Measurements from ENCODE around the gene PRKCE. TPM values are rescaled to one million over a fixed set of nuclear protein-coding genes. Genes with fewer than 3 reads are reported as not detected.

Gene PRKCE
- total RNA-seq, 1 experiment from 2014 or later: 14.8 TPM

DNA sequence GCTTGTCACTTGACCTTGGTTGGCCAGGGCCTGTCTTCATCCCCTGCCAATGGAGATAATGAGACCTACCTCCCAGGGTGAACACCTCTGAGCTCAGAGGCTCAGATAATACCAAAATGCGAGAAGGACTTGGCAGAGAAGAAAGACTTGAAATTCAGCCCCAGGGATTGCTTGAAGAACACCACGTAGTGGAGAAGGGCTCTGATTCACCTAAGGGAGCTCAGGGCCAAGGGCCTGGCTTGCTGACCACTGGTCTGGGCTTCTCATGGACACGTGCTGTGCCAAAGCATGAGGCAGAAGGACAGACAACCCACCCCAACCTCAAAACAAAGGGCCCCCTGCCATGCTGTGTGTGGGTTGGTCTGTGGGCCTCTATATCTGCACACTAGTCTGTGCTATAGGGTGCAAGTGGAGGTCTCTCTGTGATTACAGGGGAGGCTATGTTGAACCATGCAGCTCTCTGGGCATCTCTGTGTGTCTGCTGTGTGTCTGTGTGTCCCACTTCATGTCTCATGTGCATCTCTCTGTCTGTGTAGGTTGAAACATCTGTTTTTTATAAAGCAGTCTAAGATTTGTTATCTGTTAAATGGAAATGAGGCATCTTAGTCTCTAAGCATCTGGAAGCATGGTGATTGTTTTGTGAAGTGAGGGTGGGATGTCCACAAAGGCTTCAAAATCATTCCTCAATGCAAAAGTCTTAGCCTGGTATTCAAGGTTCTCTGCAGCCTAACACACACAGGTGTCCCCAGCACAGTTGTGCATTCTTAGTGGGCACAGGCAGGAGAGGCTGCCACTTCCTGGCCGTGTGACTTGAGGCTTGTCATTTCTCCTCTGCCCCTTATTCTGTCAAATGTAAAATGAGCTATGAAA is 584.8 kb downstream of the PRKCE start:
- no peaks in the 10 kb centered on the region for H3K9me2 ChIP-seq (ENCODE audit: insufficient read depth)
- no peak overlapping the region for H3K4me3 ChIP-seq (replicated peaks in 1 of 2; ENCODE audit: low read depth in 1 of 2, low read length in 2 of 2)
- DNase-seq (ENCODE audit: low read depth, low spot score) (no peak), ATAC-seq (no peak)
- no peaks in the 10 kb centered on the region for H3K9me3 ChIP-seq (ENCODE audit: control insufficient read depth in 1 of 2, insufficient read depth in 1 of 2, low read depth in 1 of 2, low read length in 2 of 2)
- no peak overlapping the region for H3K27ac ChIP-seq (ENCODE audit: low read depth, low read length)
- H3K9ac ChIP-seq (ENCODE audit: low read length): no peak overlapping the region
- peaks cover 0 to 1% of the 10 kb centered on the region in 2 experiments; a peak in 1 of 4 replicates for H3K4me1 ChIP-seq (ENCODE audit: control insufficient read depth in 1 of 2, insufficient read depth in 2 of 2, low read length in 2 of 2)
- no peak overlapping the region for H2AFZ ChIP-seq (ENCODE audit: low read depth, low read length, poor library complexity, severe bottlenecking)
- intact Hi-C loops (cut with micrococcal nuclease): no loop called here
- H3K79me2 ChIP-seq (ENCODE audit: insufficient read depth, low read length): no peaks in the 10 kb centered on the region
- POLR2A ChIA-PET: no interaction called here
- no TSS peak for BruUV-seq (replicated peaks)
- no peak overlapping the region for H3K4me2 ChIP-seq (ENCODE audit: low read length)
- no peaks in the 10 kb centered on the region for H3K27me3 ChIP-seq (ENCODE audit: insufficient read depth, low read length)
- H4K20me1 ChIP-seq (ENCODE audit: insufficient read depth): no peaks in the 10 kb centered on the region
- RAD21 ChIA-PET (ENCODE audit: low non-redundant PET in 1 of 2, low total read pairs in 2 of 2, uncharacterized antibody in 2 of 2, unreplicated experiment in 2 of 2): no interaction called here
- TF ChIP-seq CEBPB (IDR thresholded peaks at IDR 0.05; ENCODE audit: low read depth): no peak
- no peak for TF ChIP-seq EZH2phosphoT487 (IDR thresholded peaks at IDR 0.05; ENCODE audit: borderline replicate concordance)
- TF ChIP-seq ZFX (IDR thresholded peaks at IDR 0.05): no peak
- no peak for TF ChIP-seq JUND (IDR thresholded peaks at IDR 0.05)
- no peak for TF ChIP-seq POLR2A (IDR thresholded peaks at IDR 0.05; ENCODE audit: borderline replicate concordance, extremely low read depth, insufficient read depth, insufficient read length)
- no peak for TF ChIP-seq POLR2AphosphoS5 (IDR thresholded peaks at IDR 0.05; ENCODE audit: low read depth, low read length)
- no peak for TF ChIP-seq ZNF274 (IDR thresholded peaks at IDR 0.05; ENCODE audit: low read depth, low read length)
- no peak for TF ChIP-seq EZH2 (IDR thresholded peaks at IDR 0.05)
- TF ChIP-seq FOSL1 (IDR thresholded peaks at IDR 0.05; ENCODE audit: low read depth): no peak
- TF ChIP-seq, protein P1, sequence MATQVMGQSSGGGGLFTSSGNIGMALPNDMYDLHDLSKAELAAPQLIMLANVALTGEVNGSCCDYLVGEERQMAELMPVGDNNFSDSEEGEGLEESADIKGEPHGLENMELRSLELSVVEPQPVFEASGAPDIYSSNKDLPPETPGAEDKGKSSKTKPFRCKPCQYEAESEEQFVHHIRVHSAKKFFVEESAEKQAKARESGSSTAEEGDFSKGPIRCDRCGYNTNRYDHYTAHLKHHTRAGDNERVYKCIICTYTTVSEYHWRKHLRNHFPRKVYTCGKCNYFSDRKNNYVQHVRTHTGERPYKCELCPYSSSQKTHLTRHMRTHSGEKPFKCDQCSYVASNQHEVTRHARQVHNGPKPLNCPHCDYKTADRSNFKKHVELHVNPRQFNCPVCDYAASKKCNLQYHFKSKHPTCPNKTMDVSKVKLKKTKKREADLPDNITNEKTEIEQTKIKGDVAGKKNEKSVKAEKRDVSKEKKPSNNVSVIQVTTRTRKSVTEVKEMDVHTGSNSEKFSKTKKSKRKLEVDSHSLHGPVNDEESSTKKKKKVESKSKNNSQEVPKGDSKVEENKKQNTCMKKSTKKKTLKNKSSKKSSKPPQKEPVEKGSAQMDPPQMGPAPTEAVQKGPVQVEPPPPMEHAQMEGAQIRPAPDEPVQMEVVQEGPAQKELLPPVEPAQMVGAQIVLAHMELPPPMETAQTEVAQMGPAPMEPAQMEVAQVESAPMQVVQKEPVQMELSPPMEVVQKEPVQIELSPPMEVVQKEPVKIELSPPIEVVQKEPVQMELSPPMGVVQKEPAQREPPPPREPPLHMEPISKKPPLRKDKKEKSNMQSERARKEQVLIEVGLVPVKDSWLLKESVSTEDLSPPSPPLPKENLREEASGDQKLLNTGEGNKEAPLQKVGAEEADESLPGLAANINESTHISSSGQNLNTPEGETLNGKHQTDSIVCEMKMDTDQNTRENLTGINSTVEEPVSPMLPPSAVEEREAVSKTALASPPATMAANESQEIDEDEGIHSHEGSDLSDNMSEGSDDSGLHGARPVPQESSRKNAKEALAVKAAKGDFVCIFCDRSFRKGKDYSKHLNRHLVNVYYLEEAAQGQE (IDR thresholded peaks at IDR 0.05; ENCODE audit: low read depth): no peak
- no peak for TF ChIP-seq ELF1 (IDR thresholded peaks at IDR 0.05; ENCODE audit: borderline replicate concordance, low read depth)
- no peak for TF ChIP-seq TCF7L2 (IDR thresholded peaks at IDR 0.05; ENCODE audit: borderline replicate concordance, extremely low read depth, insufficient read depth, insufficient read length)
- TF ChIP-seq, protein P2, sequence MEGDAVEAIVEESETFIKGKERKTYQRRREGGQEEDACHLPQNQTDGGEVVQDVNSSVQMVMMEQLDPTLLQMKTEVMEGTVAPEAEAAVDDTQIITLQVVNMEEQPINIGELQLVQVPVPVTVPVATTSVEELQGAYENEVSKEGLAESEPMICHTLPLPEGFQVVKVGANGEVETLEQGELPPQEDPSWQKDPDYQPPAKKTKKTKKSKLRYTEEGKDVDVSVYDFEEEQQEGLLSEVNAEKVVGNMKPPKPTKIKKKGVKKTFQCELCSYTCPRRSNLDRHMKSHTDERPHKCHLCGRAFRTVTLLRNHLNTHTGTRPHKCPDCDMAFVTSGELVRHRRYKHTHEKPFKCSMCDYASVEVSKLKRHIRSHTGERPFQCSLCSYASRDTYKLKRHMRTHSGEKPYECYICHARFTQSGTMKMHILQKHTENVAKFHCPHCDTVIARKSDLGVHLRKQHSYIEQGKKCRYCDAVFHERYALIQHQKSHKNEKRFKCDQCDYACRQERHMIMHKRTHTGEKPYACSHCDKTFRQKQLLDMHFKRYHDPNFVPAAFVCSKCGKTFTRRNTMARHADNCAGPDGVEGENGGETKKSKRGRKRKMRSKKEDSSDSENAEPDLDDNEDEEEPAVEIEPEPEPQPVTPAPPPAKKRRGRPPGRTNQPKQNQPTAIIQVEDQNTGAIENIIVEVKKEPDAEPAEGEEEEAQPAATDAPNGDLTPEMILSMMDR (IDR thresholded peaks at IDR 0.05 in 2 of 3, conservative IDR thresholded peaks at IDR 0.05 in 1 of 3; ENCODE audit: borderline replicate concordance in 1 of 3, insufficient read depth in 1 of 3, low read depth in 2 of 3, low read length in 2 of 3): no peak
- TF ChIP-seq CBX3 (IDR thresholded peaks at IDR 0.05; ENCODE audit: low read depth): no peak
- TF ChIP-seq, protein P3, sequence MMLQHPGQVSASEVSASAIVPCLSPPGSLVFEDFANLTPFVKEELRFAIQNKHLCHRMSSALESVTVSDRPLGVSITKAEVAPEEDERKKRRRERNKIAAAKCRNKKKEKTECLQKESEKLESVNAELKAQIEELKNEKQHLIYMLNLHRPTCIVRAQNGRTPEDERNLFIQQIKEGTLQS (IDR thresholded peaks at IDR 0.05): no peak
- no peak for TF ChIP-seq EGR1 (IDR thresholded peaks at IDR 0.05; ENCODE audit: low read depth)
- TF ChIP-seq, protein P4, sequence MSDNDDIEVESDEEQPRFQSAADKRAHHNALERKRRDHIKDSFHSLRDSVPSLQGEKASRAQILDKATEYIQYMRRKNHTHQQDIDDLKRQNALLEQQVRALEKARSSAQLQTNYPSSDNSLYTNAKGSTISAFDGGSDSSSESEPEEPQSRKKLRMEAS (IDR thresholded peaks at IDR 0.05): no peak
- TF ChIP-seq SIN3A (IDR thresholded peaks at IDR 0.05; ENCODE audit: low read depth): no peak
- CTCF ChIA-PET: no interaction called here
- no peaks in the 10 kb centered on the region for H3K36me3 ChIP-seq (ENCODE audit: control insufficient read depth in 1 of 2, insufficient read depth in 2 of 2, low read length in 2 of 2)
